ENCODE results near the gene DHRSX.

DHRSX gene

DNA sequence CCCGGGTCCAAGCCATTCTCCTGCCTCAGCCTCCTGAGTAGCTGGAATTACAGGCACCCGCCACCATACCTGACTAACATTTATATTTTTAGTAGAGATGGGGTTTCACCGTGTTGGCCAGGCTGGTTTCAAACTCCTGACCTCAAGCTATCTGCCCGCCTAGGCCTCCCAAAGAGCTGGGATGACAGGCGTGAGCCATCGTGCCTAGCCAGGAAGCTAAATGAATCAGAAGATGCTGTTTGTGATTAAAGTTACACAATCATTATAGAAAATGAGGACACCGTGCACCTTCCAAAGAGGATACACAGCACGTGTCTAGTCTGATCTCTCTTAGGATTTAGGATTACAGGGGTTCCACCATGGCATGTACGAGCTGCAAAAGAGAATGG lies 99.6 kb downstream of the DHRSX start:
- no peaks in the 10 kb centered on the region for H3K4me1 ChIP-seq
- H3K27me3 ChIP-seq: no peaks in the 10 kb centered on the region
- no peaks in the 10 kb centered on the region for H3K36me3 ChIP-seq
- no peaks in the 10 kb centered on the region for H3K9me3 ChIP-seq
- TF ChIP-seq, protein P1, sequence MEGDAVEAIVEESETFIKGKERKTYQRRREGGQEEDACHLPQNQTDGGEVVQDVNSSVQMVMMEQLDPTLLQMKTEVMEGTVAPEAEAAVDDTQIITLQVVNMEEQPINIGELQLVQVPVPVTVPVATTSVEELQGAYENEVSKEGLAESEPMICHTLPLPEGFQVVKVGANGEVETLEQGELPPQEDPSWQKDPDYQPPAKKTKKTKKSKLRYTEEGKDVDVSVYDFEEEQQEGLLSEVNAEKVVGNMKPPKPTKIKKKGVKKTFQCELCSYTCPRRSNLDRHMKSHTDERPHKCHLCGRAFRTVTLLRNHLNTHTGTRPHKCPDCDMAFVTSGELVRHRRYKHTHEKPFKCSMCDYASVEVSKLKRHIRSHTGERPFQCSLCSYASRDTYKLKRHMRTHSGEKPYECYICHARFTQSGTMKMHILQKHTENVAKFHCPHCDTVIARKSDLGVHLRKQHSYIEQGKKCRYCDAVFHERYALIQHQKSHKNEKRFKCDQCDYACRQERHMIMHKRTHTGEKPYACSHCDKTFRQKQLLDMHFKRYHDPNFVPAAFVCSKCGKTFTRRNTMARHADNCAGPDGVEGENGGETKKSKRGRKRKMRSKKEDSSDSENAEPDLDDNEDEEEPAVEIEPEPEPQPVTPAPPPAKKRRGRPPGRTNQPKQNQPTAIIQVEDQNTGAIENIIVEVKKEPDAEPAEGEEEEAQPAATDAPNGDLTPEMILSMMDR (IDR thresholded peaks at IDR 0.05; ENCODE audit: low read depth, low read length): no peak
- DNase-seq: no peak
- no peak overlapping the region for H3K4me3 ChIP-seq (ENCODE audit: low read depth, low read length)

DNA sequence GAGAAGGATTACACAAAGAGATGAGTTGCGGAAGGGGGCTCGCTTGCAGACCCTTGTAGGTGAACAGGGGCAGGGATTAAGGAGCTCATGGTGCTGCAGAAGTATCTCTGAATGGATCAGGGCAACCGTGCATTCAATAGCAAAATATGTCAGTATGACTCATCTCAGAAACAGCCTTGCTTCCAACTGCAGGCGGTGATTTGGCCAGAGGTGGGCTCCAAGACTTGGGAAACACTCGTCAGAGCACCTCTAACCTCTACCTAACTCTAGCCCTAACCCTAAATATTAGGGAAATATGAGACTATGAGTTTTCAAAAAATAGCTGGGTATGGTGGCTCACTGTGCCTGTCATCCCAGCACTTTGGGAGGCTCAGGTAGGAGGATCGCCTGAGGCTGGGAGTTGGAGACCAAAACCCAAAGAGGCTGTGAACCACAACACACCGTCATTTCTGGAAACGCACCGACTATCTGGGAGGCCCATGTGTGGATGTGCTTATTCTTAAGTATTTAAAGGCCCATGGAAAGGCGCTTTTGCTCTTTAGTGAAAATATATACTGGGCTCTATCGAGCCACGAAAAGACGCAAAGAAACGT lies 102.6 kb downstream of the DHRSX start:
- Histone ChIP-seq H3K36me3 (no peaks in the 10 kb centered on the region), H3K27me3 (no peaks in the 10 kb centered on the region), H3K4me1 (no peaks in the 10 kb centered on the region), H3K9me3 (no peaks in the 10 kb centered on the region), H3K4me3 (ENCODE audit: low read depth, low read length) (no peak overlapping the region)
- TF ChIP-seq, protein P1 (IDR thresholded peaks at IDR 0.05; ENCODE audit: low read depth, low read length): no peak
- DNase-seq: no peak

GRCh38 chrX:2397229-2398063 lies 103.3 kb downstream of the DHRSX start:
- no peaks in the 10 kb centered on the region for H3K36me3 ChIP-seq
- TF ChIP-seq, protein P1 (IDR thresholded peaks at IDR 0.05; ENCODE audit: low read depth, low read length): no peak
- no peak for DNase-seq
- no peak overlapping the region for H3K4me3 ChIP-seq (ENCODE audit: low read depth, low read length)
- H3K9me3 ChIP-seq: no peaks in the 10 kb centered on the region
- no peaks in the 10 kb centered on the region for H3K27me3 ChIP-seq
- H3K4me1 ChIP-seq: no peaks in the 10 kb centered on the region

DNA sequence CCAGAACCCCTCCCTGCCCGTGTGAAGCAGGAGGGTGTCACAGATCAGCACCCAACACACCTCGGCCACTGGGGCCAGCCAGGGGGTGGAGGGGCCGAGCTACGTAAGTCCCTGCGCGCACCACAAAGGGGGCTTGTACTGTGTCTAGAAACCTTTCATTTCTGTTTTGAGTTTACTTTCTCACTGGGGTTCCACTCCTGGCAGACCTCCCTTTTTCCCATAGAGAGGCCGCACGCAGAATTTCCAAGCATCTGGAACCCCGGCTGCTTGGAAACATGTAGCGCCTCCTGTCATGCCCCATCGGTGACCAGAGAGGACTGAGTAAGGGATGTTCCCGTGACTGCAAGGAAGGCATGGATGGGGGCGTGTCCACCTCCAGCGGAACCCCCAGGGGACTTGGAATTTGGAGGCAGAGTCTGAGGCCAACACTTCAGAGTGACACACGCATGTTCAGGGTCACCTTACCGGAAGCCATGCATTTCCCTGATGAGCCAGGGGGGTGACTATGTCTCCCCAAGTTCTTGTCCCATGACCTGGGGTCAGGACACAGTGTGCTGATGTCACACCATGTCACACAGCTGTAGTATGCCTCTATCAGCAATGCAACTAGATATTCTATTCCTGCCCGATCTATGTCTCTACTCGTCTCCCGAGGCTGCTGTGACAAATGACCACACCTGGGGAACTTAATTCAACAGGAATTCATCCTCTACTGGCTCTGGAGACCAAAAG lies 105.3 kb downstream of the DHRSX start:
- TF ChIP-seq, protein P1 (IDR thresholded peaks at IDR 0.05; ENCODE audit: low read depth, low read length): no peak
- H3K27me3 ChIP-seq: no peaks in the 10 kb centered on the region
- no peak for DNase-seq

DNA sequence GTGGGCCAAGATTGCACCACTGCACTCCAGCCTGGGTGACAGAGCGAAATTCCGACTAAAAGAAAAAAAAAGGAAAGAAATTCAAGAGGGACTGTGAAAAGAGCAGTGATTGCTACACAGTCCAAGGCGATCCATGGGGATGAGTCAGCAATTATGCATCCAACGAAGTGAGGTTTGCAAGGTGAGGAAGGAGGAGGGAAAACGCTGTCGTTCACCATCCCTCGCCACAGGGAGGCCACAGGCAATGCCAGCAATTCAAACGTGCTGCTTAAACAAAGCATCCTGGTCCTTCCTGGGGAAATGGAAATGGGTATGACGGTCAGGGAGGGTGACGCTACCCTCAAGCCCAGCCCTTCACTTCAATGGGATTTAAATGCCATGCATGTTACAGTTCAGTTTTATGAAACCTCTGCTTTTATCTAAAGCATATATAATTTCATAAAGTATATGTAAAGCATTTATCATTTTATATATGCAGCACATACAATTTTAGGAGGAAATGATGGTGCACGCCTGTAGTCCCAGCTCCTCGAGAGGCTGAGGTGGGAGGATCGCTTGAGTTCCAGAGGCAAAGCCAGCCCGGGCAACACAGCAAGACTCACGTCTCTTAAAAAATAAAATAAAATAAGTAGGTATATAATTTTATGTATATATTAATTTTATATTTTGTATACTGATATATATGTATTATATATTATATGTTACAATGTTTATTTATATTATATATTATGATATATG lies 108.7 kb downstream of the DHRSX start:
- Histone ChIP-seq H3K4me3 (ENCODE audit: low read depth, low read length) (no peak overlapping the region), H3K9me3 (no peaks in the 10 kb centered on the region), H3K36me3 (no peaks in the 10 kb centered on the region), H3K4me1 (no peaks in the 10 kb centered on the region), H3K27me3 (no peaks in the 10 kb centered on the region)
- DNase-seq: no peak
- TF ChIP-seq, protein P1 (IDR thresholded peaks at IDR 0.05; ENCODE audit: low read depth, low read length): no peak

More for the DNA sequence above, 105.3 kb downstream of the DHRSX start:
- no peaks in the 10 kb centered on the region for H3K4me1 ChIP-seq
- no peaks in the 10 kb centered on the region for H3K36me3 ChIP-seq
- no peaks in the 10 kb centered on the region for H3K9me3 ChIP-seq
- H3K4me3 ChIP-seq (ENCODE audit: low read depth, low read length): no peak overlapping the region

All from BE2C (cell line).